Measurements from ENCODE around the gene DIP2C. TPM values are rescaled to one million over a fixed set of nuclear protein-coding genes. Genes with fewer than 3 reads are reported as not detected.

DIP2C gene
- total RNA-seq, 1 donor from 2014 or later, result 52.6 TPM

GRCh38 chr10:475709-476454 lies 213.6 kb downstream of the DIP2C start:
- peaks cover 11% of the 10 kb centered on the region for H3K27me3 Mint-ChIP-seq (ENCODE audit: unreplicated experiment)
- H3K4me1 Mint-ChIP-seq (ENCODE audit: low read depth, unreplicated experiment), result peaks cover 12% of the 10 kb centered on the region
- no peak overlapping the region for H3K27ac Mint-ChIP-seq (ENCODE audit: unreplicated experiment)
- no peak overlapping the region for H3K4me3 Mint-ChIP-seq (ENCODE audit: unreplicated experiment)
- TF ChIP-seq, protein P1, sequence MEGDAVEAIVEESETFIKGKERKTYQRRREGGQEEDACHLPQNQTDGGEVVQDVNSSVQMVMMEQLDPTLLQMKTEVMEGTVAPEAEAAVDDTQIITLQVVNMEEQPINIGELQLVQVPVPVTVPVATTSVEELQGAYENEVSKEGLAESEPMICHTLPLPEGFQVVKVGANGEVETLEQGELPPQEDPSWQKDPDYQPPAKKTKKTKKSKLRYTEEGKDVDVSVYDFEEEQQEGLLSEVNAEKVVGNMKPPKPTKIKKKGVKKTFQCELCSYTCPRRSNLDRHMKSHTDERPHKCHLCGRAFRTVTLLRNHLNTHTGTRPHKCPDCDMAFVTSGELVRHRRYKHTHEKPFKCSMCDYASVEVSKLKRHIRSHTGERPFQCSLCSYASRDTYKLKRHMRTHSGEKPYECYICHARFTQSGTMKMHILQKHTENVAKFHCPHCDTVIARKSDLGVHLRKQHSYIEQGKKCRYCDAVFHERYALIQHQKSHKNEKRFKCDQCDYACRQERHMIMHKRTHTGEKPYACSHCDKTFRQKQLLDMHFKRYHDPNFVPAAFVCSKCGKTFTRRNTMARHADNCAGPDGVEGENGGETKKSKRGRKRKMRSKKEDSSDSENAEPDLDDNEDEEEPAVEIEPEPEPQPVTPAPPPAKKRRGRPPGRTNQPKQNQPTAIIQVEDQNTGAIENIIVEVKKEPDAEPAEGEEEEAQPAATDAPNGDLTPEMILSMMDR (IDR thresholded peaks at IDR 0.05; ENCODE audit: partially characterized antibody, unreplicated experiment), result no peak
- H3K9me3 Mint-ChIP-seq (ENCODE audit: unreplicated experiment), result peaks cover 29% of the 10 kb centered on the region
- H3K36me3 Mint-ChIP-seq (ENCODE audit: unreplicated experiment), result peaks cover 31% of the 10 kb centered on the region
- DNase-seq, result no peak

DNA sequence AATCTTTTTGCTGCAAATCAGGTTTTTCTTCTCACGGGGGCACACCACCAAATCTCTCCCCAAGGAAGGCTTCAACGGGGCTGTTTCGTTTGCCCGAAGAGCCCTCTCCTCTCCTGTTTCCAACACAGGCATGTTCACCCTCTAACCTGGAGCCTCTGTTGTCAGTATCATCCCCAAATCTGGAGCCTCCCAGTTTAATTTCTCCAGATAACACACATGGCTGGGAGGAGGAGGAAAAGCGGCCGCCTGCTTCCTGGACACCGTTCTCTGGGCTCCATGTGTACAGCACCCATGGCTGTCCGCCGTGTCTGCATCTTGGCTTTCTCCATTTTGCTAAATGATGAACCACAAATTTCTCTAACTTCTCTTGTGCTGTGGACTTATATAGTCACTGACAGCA lies 214.5 kb downstream of the DIP2C start:
- Mint-ChIP-seq H3K27me3 (ENCODE audit: unreplicated experiment) (peaks cover 12% of the 10 kb centered on the region), H3K4me3 (ENCODE audit: unreplicated experiment) (no peak overlapping the region), H3K36me3 (ENCODE audit: unreplicated experiment) (peaks cover 39% of the 10 kb centered on the region), H3K27ac (ENCODE audit: unreplicated experiment) (peak overlapping the region; percentile 22), H3K9me3 (ENCODE audit: unreplicated experiment) (peaks cover 30% of the 10 kb centered on the region), H3K4me1 (ENCODE audit: low read depth, unreplicated experiment) (peaks cover 12% of the 10 kb centered on the region)
- DNase-seq, result no peak
- TF ChIP-seq, protein P1 (IDR thresholded peaks at IDR 0.05; ENCODE audit: partially characterized antibody, unreplicated experiment), result no peak

GRCh38 chr10:474406-474805 lies 215.1 kb downstream of the DIP2C start:
- H3K4me3 Mint-ChIP-seq (ENCODE audit: unreplicated experiment), result no peak overlapping the region
- H3K4me1 Mint-ChIP-seq (ENCODE audit: low read depth, unreplicated experiment), result peaks cover 12% of the 10 kb centered on the region
- H3K27me3 Mint-ChIP-seq (ENCODE audit: unreplicated experiment), result peaks cover 15% of the 10 kb centered on the region
- no peak overlapping the region for H3K27ac Mint-ChIP-seq (ENCODE audit: unreplicated experiment)
- H3K36me3 Mint-ChIP-seq (ENCODE audit: unreplicated experiment), result peaks cover 42% of the 10 kb centered on the region
- peaks cover 31% of the 10 kb centered on the region for H3K9me3 Mint-ChIP-seq (ENCODE audit: unreplicated experiment)
- TF ChIP-seq, protein P1 (IDR thresholded peaks at IDR 0.05; ENCODE audit: partially characterized antibody, unreplicated experiment), result no peak
- DNase-seq, result no peak

- H3K27me3 Mint-ChIP-seq (ENCODE audit: unreplicated experiment), result peaks cover 7% of the 10 kb centered on the region
Measured at GRCh38 chr10:472241-472910, 217.1 kb downstream of the DIP2C start.

More at GRCh38 chr10:472241-472910, 217.1 kb downstream of the DIP2C start:
- TF ChIP-seq, protein P1 (IDR thresholded peaks at IDR 0.05; ENCODE audit: partially characterized antibody, unreplicated experiment), result no peak
- Mint-ChIP-seq H3K4me3 (ENCODE audit: unreplicated experiment) (no peak overlapping the region), H3K9me3 (ENCODE audit: unreplicated experiment) (peaks cover 22% of the 10 kb centered on the region), H3K27ac (ENCODE audit: unreplicated experiment) (no peak overlapping the region), H3K4me1 (ENCODE audit: low read depth, unreplicated experiment) (peaks cover 8% of the 10 kb centered on the region), H3K36me3 (ENCODE audit: unreplicated experiment) (peaks cover 30% of the 10 kb centered on the region)
- DNase-seq, result no peak

All from glutamatergic neuron (in vitro differentiated cells).